AG08396 (cell line): Measurements from ENCODE around the gene CRACDL.
"Not testable (repeated sequence)": the region's sequence is repeated elsewhere in the genome, so short reads cannot be mapped to it uniquely, and the experiment has no call there.

Experiments used
- DNase-seq: peaks from one replicate; pipeline ENCODE4 v3.0.0; 2012; ENCODE audit warnings: low spot score, mixed read lengths

The CRACDL gene

DNA sequence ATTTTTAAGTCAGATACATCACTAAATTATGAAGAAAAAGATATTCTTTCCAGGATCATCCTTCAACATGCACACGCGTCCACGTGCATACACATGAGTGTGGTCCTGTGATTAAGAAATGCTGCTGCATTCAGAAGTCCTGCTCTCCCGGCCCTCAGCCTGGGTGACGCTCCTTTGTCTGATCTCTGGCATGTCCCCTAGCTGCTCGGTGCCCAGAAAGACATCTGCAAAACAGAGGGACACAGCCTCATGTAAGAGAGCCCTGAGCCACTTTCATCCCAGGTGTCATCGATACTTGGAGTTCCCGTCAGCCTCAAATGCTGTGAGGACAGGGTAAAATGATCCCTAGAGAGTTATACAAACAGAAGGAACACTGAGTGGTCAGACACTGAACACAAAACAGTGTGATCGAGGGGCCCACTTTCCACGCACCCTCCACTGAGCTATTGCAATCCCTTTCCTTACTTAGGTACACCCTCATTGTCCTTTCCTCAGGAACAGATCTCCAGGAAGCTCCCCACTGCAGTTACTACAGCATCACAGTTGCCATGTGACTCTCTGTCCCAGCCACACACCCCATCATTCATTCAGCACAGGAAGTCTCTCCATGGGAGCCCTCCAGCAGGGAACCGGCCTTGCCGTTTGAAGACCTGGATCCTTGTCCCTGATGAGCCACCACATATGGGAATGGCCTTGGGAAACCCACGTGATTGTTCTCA is 32.1 kb downstream of the CRACDL start:
- DNase-seq, result no peak

- DNase-seq, result no peak
Measured at GRCh38 chr2:98903064-98903355, 33.0 kb downstream of the CRACDL start.

GRCh38 chr2:98902209-98903063 is 33.6 kb downstream of the CRACDL start:
- DNase-seq, result no peak

DNA sequence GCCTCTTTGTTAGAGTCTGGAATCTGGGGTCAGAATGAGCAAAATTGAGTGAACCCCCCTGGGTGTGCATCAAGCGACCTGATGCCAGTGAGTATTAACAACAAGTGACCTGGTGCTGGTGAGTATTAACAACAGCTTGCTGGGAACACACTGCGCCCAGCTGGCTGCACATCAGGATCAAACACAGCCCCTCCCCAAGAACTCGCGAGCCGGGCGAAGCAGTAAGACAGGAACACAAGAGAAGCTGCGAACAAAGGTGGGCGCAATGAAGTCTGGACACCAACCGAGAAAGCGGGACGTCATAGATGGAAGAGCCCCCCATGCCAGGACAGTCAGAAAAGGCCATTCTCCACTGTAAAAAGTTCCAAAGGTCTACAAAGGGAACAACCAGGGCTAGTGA is 34.3 kb downstream of the CRACDL start:
- DNase-seq, result no peak

- DNase-seq, result no peak
Measured at GRCh38 chr2:98901291-98901690, 34.7 kb downstream of the CRACDL start.

- no peak for DNase-seq
Measured at GRCh38 chr2:98900721-98901120, 35.3 kb downstream of the CRACDL start.

DNA sequence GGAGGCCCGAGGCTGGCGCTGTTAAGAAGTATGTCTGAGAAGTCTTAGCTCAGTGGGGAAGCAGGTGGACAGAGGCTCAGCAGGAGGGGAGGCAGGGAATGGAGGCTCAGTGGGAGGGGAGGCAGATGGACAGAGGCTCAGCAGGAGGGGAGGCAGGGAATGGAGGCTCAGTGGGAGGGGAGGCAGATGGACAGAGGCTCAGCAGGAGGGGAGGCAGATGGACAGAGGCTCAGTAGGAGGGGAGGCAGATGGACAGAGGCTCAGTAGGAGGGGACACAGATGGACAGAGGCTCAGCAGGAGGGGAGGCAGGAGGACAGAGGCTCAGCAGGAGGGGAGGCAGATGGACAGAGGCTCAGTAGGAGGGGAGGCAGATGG is 36.3 kb downstream of the CRACDL start:
- not testable (repeated sequence) for DNase-seq

DNA sequence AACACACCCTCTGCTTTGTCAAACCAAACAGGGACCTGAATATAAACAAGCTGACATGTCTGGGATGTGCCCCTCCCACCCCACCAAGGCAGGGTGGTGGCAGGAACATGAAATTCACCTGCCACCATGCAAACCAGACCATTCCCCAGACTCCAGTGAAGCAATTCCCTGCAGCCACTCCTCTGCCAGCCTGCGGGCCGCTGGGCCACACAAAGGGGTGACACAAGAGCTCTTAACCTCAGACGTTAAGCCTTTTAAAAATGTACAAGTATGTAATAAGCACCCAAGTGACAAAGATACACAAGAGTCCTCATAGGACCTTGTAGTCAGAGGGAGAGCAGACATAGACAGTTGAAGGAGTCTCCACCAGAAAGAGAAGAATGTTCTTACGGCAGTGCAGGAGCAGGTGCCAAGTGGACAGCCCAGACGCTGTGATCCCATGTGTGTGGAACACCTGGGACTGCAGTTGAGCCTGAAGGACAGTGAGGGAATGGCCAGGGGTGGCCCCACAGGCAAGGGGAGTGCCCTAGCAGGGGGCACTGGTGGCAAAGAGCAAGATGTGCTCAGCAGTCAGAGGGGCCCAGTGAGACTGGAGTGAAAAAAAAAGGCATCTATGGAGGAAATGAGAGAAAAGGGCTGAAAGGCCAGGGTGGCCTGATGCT is 36.9 kb downstream of the CRACDL start:
- DNase-seq, result no peak

- no peak for DNase-seq
Measured at GRCh38 chr2:98898423-98898841, 37.6 kb downstream of the CRACDL start.

GRCh38 chr2:98897746-98898145 is 38.3 kb downstream of the CRACDL start:
- no peak for DNase-seq

GRCh38 chr2:98896944-98897343 is 39.1 kb downstream of the CRACDL start:
- DNase-seq, result no peak

DNA sequence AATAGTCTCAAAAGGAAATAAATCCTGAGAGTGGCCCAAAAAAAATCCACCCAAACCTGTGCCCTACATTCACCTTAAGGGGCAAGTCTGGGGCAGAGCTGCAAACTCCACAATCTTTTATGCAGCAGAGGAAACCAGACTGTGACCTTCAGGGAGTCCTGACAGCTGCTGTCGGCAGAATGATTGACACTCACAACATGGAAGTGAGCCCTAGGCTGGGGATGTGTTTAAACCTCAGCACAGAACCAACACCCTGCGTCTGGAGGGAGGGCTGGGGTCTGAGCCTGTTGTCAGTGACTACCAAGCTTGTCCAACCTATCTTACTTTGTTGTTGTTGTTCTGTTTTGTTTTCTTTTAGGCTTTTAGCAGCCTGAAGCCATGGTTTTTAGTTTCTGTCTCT is 39.6 kb downstream of the CRACDL start:
- no peak for DNase-seq

DNA sequence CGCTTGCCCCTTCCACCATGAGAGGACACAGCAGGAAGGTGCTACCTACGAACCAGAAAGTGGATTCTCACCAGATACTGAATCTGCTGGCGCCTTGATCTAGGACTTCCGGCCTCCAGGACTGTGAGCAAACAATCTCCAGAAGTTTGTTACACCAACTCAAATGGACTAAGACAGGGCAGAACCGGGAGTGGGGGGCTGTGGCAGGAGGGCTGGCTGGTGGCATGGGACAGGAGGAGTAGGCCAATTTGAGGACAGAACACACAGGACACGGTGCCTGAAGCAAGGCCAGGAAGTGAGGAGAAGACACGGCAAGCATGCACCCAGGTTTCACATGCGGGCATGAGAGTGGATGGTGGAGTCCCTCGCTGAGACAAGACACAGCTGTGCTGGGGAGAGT is 40.1 kb downstream of the CRACDL start:
- no peak for DNase-seq

DNA sequence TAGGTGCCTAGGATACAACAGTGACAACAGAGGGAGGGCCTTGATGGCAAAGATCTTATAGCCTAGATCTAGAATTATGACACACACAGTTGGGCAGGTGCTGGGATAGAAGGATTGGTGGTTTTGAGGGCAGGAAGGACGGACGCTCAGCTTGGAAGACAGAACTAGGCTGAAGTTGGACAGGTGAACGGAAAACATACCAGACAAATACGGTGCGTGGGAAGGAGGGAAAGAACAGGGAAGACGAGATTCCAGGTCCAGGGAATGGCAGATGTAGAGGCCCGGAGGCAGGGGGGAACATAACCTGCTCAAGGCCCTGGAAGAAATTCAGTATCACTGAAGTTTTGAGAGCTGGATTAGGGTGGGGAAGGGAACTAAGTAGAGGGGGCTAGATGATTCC is 40.8 kb downstream of the CRACDL start:
- no peak for DNase-seq

- DNase-seq, result no peak
Measured at GRCh38 chr2:98894331-98895000, 41.6 kb downstream of the CRACDL start.

DNA sequence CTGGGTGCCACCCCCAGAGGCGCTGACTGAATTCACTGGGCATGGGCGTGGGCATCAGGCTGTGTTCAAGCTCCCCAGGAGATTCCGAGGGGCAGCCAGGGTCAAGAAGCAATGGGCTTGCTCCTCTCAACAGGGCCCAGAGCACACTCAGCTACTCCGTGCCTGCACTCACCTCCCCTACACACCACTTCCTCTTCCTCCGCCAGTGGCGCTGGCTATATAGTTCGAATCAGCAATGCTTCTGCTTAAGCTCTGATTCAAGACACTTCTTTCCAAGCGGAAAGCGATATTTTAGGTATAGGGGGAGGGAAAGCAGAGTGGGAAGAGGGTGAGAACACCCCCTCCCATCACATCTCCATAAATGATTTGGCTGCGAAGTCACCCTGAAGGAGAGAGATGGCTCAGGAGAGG is 42.1 kb downstream of the CRACDL start:
- no peak for DNase-seq

GRCh38 chr2:98892871-98893270 is 43.2 kb downstream of the CRACDL start:
- no peak for DNase-seq

- DNase-seq, result no peak
Measured at GRCh38 chr2:98891591-98891990, 44.4 kb downstream of the CRACDL start.

DNA sequence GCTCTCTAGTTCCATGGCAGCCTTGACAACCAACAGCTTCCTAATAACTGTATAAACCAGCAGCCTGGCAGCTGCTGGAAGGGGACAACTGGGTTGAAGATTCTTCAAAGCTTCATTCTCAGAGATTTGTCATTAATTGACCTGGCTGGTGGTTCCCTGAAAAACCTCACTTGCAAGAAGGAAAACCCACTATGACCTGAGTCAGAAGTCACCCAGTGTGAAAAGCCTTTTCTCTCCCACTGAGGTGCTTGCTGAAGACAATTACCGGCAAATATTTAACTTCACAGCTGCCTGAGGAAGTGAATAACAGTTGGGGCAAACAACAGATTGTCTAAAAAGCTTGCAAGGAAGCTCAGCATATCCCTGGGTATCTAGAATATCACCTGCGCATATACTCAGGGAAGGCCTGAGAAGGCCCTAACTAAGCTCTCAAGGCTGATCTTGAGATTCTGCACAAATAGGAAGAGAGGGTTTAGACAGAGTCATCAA is 49.9 kb downstream of the CRACDL start:
- DNase-seq, result no peak

GRCh38 chr2:98884658-98885057 is 51.4 kb downstream of the CRACDL start:
- DNase-seq, result no peak

GRCh38 chr2:98883780-98884211 is 52.2 kb downstream of the CRACDL start:
- no peak for DNase-seq
